Mesothelial cell of epicardium (in vitro differentiated cells): ENCODE results near the gene UBR1. TPM values are rescaled to one million over a fixed set of nuclear protein-coding genes. Genes with fewer than 3 reads are reported as not detected.
"Not testable (repeated sequence)": the region's sequence is repeated elsewhere in the genome, so short reads cannot be mapped to it uniquely, and the experiment has no call there.

Experiments used
- DNase-seq, 2 experiments: peaks; one replicate each; pipeline ENCODE4 v3.0.0; 2021; ENCODE audit warnings: low spot score in 2 of 2; ENCODE audit not compliant: unreplicated experiment in 2 of 2
- H3K27ac Mint-ChIP-seq: 2 replicates; pipeline ENCODE4 v1.8.0; 2021; ENCODE audit warnings: mixed read lengths
- H3K27me3 Mint-ChIP-seq: 2 replicates; pipeline ENCODE4 v1.8.0; 2021; ENCODE audit warnings: low read depth, mixed read lengths
- H3K36me3 Mint-ChIP-seq: 2 replicates; pipeline ENCODE4 v1.8.0; 2021; ENCODE audit warnings: mixed read lengths
- H3K4me1 Mint-ChIP-seq: 2 replicates; pipeline ENCODE4 v1.8.0; 2021; ENCODE audit warnings: mixed read lengths
- H3K4me3 Mint-ChIP-seq: 2 replicates; pipeline ENCODE4 v1.8.0; 2021; ENCODE audit warnings: mild to moderate bottlenecking, moderate library complexity, mixed read lengths
- H3K9me3 Mint-ChIP-seq: 2 replicates; pipeline ENCODE4 v1.8.0; 2021; ENCODE audit warnings: mixed read lengths
- total RNA-seq: library from RNA; stranded (reverse); gene quantifications from 3 replicates; pipeline ENCODE4 v1.2.1, GENCODE V29; 2021
- TF ChIP-seq, protein P1 (sequence below): fragments of 200-600 bp; sonication (generic); IDR thresholded peaks from one replicate; pipeline ENCODE4 v1.5.0; 2021; ENCODE audit warnings: antibody characterized with exemption; ENCODE audit not compliant: unreplicated experiment

Gene UBR1
- total RNA-seq, 1 donor from 2014 or later = 36.4 TPM

- Mint-ChIP-seq H3K9me3 (peaks cover 6% of the 10 kb centered on the region), H3K4me1 (no peaks in the 10 kb centered on the region), H3K36me3 (peaks cover 27% of the 10 kb centered on the region)
Observed at GRCh38 chr15:43025150-43025549, 80.7 kb downstream of the UBR1 start.

GRCh38 chr15:43014671-43015070 is 91.2 kb downstream of the UBR1 start:
- peaks cover 40% of the 10 kb centered on the region for H3K36me3 Mint-ChIP-seq
- DNase-seq, H3K27ac Mint-ChIP-seq, H3K4me1 Mint-ChIP-seq, H3K27me3 Mint-ChIP-seq, H3K4me3 Mint-ChIP-seq, H3K9me3 Mint-ChIP-seq: not testable (repeated sequence)

More at GRCh38 chr15:43025150-43025549, 80.7 kb downstream of the UBR1 start:
- TF ChIP-seq, protein P1, sequence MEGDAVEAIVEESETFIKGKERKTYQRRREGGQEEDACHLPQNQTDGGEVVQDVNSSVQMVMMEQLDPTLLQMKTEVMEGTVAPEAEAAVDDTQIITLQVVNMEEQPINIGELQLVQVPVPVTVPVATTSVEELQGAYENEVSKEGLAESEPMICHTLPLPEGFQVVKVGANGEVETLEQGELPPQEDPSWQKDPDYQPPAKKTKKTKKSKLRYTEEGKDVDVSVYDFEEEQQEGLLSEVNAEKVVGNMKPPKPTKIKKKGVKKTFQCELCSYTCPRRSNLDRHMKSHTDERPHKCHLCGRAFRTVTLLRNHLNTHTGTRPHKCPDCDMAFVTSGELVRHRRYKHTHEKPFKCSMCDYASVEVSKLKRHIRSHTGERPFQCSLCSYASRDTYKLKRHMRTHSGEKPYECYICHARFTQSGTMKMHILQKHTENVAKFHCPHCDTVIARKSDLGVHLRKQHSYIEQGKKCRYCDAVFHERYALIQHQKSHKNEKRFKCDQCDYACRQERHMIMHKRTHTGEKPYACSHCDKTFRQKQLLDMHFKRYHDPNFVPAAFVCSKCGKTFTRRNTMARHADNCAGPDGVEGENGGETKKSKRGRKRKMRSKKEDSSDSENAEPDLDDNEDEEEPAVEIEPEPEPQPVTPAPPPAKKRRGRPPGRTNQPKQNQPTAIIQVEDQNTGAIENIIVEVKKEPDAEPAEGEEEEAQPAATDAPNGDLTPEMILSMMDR = no peak
- no peak for DNase-seq
- Mint-ChIP-seq H3K27ac (no peak overlapping the region), H3K4me3 (no peak overlapping the region), H3K27me3 (no peaks in the 10 kb centered on the region)

GRCh38 chr15:43009206-43009605 is 96.6 kb downstream of the UBR1 start:
- TF ChIP-seq, protein P1 = no peak

DNA sequence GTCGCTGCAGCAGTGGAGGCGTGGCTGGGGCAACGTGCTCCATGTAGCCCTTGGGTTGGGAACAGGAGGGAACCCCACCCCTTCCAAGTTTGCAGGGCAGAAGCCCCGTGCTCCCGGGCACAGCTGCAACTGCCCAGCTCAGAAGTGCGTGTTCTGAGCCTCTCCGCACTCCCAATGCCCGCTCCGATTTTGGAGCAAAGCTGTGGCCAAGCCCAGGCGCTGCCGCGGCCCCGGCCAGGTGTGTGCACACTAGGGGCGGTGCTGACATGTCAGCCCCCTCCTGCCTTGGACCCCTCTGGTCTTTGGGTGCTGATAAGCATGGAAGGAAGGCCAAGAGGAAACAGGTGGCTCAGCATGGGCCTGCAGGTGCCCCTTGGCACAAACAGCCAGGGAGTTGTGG is 97.7 kb downstream of the UBR1 start:
- H3K36me3 Mint-ChIP-seq = peaks cover 45% of the 10 kb centered on the region
- H3K4me1 Mint-ChIP-seq = no peaks in the 10 kb centered on the region
- TF ChIP-seq, protein P1 = no peak
- H3K27me3 Mint-ChIP-seq = no peaks in the 10 kb centered on the region
- H3K9me3 Mint-ChIP-seq = peaks cover 4% of the 10 kb centered on the region
- no peak overlapping the region for H3K4me3 Mint-ChIP-seq
- H3K27ac Mint-ChIP-seq = no peak overlapping the region
- DNase-seq = no peak

More at GRCh38 chr15:43009206-43009605, 96.6 kb downstream of the UBR1 start:
- no peaks in the 10 kb centered on the region for H3K4me1 Mint-ChIP-seq
- H3K36me3 Mint-ChIP-seq = peaks cover 42% of the 10 kb centered on the region
- H3K4me3 Mint-ChIP-seq = no peak overlapping the region
- no peak overlapping the region for H3K27ac Mint-ChIP-seq
- H3K27me3 Mint-ChIP-seq = no peaks in the 10 kb centered on the region
- H3K9me3 Mint-ChIP-seq = no peaks in the 10 kb centered on the region
- DNase-seq = no peak

- Mint-ChIP-seq H3K9me3 (peaks cover 4% of the 10 kb centered on the region), H3K4me3 (no peak overlapping the region), H3K27ac (no peak overlapping the region), H3K4me1 (no peaks in the 10 kb centered on the region), H3K36me3 (peaks cover 46% of the 10 kb centered on the region), H3K27me3 (no peaks in the 10 kb centered on the region)
- no peak for DNase-seq
- TF ChIP-seq, protein P1 = no peak
Observed at GRCh38 chr15:43007551-43007950, 98.3 kb downstream of the UBR1 start.

GRCh38 chr15:43006991-43007390 is 98.8 kb downstream of the UBR1 start:
- Mint-ChIP-seq H3K4me1 (no peaks in the 10 kb centered on the region), H3K4me3 (no peak overlapping the region), H3K27me3 (no peaks in the 10 kb centered on the region), H3K9me3 (peaks cover 4% of the 10 kb centered on the region), H3K27ac (no peak overlapping the region), H3K36me3 (peaks cover 45% of the 10 kb centered on the region)
- no peak for DNase-seq
- TF ChIP-seq, protein P1 = no peak

GRCh38 chr15:43004886-43005595 is 100.8 kb downstream of the UBR1 start:
- not testable (repeated sequence) for DNase-seq, H3K27ac Mint-ChIP-seq, H3K4me3 Mint-ChIP-seq, H3K27me3 Mint-ChIP-seq, H3K4me1 Mint-ChIP-seq, H3K9me3 Mint-ChIP-seq
- peaks cover 31% of the 10 kb centered on the region for H3K36me3 Mint-ChIP-seq
